ENCODE measurements around the gene CDK7. TPM values are rescaled to one million over a fixed set of nuclear protein-coding genes. Genes with fewer than 3 reads are reported as not detected.

CDK7 gene
- total and polyA plus RNA-seq, 4 donors = 6.9 to 15.0 (median 7.9) TPM

- H3K9me3 ChIP-seq (ENCODE audit: control insufficient read depth in 4 of 4, low read length in 3 of 4) = no peaks in the 10 kb centered on the region
- H3K36me3 ChIP-seq (ENCODE audit: control insufficient read depth in 4 of 4, insufficient read depth in 3 of 4, low read depth in 1 of 4, low read length in 3 of 4) = no peaks in the 10 kb centered on the region
- H3K27me3 ChIP-seq (ENCODE audit: control insufficient read depth in 4 of 4, insufficient read depth in 4 of 4, low read length in 3 of 4) = no peaks in the 10 kb centered on the region
- H3K9ac ChIP-seq (ENCODE audit: low read depth in 1 of 2, low read length in 2 of 2) = no peak overlapping the region
- no peak for TF ChIP-seq FOXA1 (IDR thresholded peaks at IDR 0.05)
- no peak for TF ChIP-seq ATF3 (IDR thresholded peaks at IDR 0.05)
- no peak for TF ChIP-seq SP1 (IDR thresholded peaks at IDR 0.05)
- TF ChIP-seq ZBTB33 (IDR thresholded peaks at IDR 0.05) = no peak
- no peak for TF ChIP-seq YY1 (IDR thresholded peaks at IDR 0.05)
- TF ChIP-seq MAX (IDR thresholded peaks at IDR 0.05) = no peak
- no peak for TF ChIP-seq JUND (IDR thresholded peaks at IDR 0.05)
- TF ChIP-seq TAF1 (conservative IDR thresholded peaks at IDR 0.05) = no peak
- no peak for TF ChIP-seq GABPA (IDR thresholded peaks at IDR 0.05 in 1 of 2, conservative IDR thresholded peaks at IDR 0.05 in 1 of 2)
- TF ChIP-seq NR2F2 (IDR thresholded peaks at IDR 0.05) = no peak
- no peak for TF ChIP-seq REST (IDR thresholded peaks at IDR 0.05)
- no peak for TF ChIP-seq RAD21 (IDR thresholded peaks at IDR 0.05)
- H3K4me1 ChIP-seq (ENCODE audit: control insufficient read depth in 4 of 4, insufficient read depth in 4 of 4, low read length in 3 of 4) = no peaks in the 10 kb centered on the region
- H3K27ac ChIP-seq (ENCODE audit: low read depth in 1 of 2, low read length in 2 of 2) = no peak overlapping the region
- 96% methylated on average over 2 of the region's 2 CpGs for WGBS
- DNase-seq (ENCODE audit: low spot score) = no peak
- no peak overlapping the region for H3K4me3 ChIP-seq (ENCODE audit: low read depth in 1 of 3, low read length in 3 of 3)
Measured at GRCh38 chr5:69250593-69250992, 15.9 kb downstream of the CDK7 start.

GRCh38 chr5:69252437-69252836 lies 17.8 kb downstream of the CDK7 start:
- TF ChIP-seq EGR1 (IDR thresholded peaks at IDR 0.05; ENCODE audit: low read depth in 2 of 2) = no peak
- no peak for TF ChIP-seq ZBTB33 (IDR thresholded peaks at IDR 0.05)
- no peak for TF ChIP-seq JUND (IDR thresholded peaks at IDR 0.05)
- TF ChIP-seq TAF1 (conservative IDR thresholded peaks at IDR 0.05) = no peak
- no peak for TF ChIP-seq FOXA2 (IDR thresholded peaks at IDR 0.05)
- no peak for TF ChIP-seq YY1 (IDR thresholded peaks at IDR 0.05)
- no peak for TF ChIP-seq NR2F2 (IDR thresholded peaks at IDR 0.05)
- no peak for TF ChIP-seq MAX (IDR thresholded peaks at IDR 0.05)
- TF ChIP-seq CTCF (IDR thresholded peaks at IDR 0.05; ENCODE audit: low read depth, low read length, missing input control) = no peak
- TF ChIP-seq REST (IDR thresholded peaks at IDR 0.05) = no peak
- no peak for TF ChIP-seq RXRA (IDR thresholded peaks at IDR 0.05)
- TF ChIP-seq FOXA1 (IDR thresholded peaks at IDR 0.05) = no peak
- TF ChIP-seq RAD21 (IDR thresholded peaks at IDR 0.05) = no peak
- no peak for TF ChIP-seq SP1 (IDR thresholded peaks at IDR 0.05)
- Histone ChIP-seq H3K4me3 (ENCODE audit: low read depth in 1 of 3, low read length in 3 of 3) (no peak overlapping the region), H3K27me3 (ENCODE audit: control insufficient read depth in 4 of 4, insufficient read depth in 4 of 4, low read length in 3 of 4) (no peaks in the 10 kb centered on the region), H3K9ac (ENCODE audit: low read depth in 1 of 2, low read length in 2 of 2) (no peak overlapping the region), H3K27ac (ENCODE audit: low read depth in 1 of 2, low read length in 2 of 2) (no peak overlapping the region), H3K9me3 (ENCODE audit: control insufficient read depth in 4 of 4, low read length in 3 of 4) (no peaks in the 10 kb centered on the region), H3K36me3 (ENCODE audit: control insufficient read depth in 4 of 4, insufficient read depth in 3 of 4, low read depth in 1 of 4, low read length in 3 of 4) (peaks cover 0 to 8% (median 6%) of the 10 kb centered on the region in 4 donors), H3K4me1 (ENCODE audit: control insufficient read depth in 4 of 4, insufficient read depth in 4 of 4, low read length in 3 of 4) (no peaks in the 10 kb centered on the region)
- WGBS = 92% methylated on average over 3 of the region's 3 CpGs
- no peak for DNase-seq (ENCODE audit: low spot score)

Data from liver (tissue), 9 donors.